ENCODE measurements around the gene ERBIN.
"Not testable (repeated sequence)": the region's sequence is repeated elsewhere in the genome, so short reads cannot be mapped to it uniquely, and the experiment has no call there.

Gene ERBIN

DNA sequence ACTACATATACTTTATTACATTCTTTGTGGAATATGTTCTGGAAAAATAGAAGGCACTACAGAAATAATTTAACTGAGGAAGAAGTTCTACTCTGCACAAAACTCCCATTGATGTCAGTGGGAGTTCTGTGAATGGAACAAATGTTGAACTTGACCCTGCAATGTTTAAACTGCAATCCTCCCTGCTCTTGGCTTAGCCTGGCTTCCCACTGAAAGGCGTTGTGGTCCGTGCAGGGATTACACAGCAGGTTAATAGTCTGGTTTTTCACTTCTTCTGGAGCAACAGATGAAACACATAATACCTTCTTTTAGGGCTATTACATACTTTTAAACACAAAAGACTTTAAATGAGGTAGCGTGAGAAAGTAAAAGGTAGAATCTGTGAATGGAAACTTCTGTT is 12.9 kb upstream of the ERBIN start:
- Histone ChIP-seq H3K4me3 (replicated peaks; ENCODE audit: low read depth, low read length) (no peak overlapping the region), H3K36me3 (ENCODE audit: control insufficient read depth, insufficient read depth, low read length) (no peaks in the 10 kb centered on the region), H3K27me3 (replicated peaks; ENCODE audit: control insufficient read depth, insufficient read depth, low read length) (no peaks in the 10 kb centered on the region)
- DNase-seq (ENCODE audit: extremely low read depth, insufficient read length): no peak
- TF ChIP-seq, protein P1, sequence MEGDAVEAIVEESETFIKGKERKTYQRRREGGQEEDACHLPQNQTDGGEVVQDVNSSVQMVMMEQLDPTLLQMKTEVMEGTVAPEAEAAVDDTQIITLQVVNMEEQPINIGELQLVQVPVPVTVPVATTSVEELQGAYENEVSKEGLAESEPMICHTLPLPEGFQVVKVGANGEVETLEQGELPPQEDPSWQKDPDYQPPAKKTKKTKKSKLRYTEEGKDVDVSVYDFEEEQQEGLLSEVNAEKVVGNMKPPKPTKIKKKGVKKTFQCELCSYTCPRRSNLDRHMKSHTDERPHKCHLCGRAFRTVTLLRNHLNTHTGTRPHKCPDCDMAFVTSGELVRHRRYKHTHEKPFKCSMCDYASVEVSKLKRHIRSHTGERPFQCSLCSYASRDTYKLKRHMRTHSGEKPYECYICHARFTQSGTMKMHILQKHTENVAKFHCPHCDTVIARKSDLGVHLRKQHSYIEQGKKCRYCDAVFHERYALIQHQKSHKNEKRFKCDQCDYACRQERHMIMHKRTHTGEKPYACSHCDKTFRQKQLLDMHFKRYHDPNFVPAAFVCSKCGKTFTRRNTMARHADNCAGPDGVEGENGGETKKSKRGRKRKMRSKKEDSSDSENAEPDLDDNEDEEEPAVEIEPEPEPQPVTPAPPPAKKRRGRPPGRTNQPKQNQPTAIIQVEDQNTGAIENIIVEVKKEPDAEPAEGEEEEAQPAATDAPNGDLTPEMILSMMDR (IDR thresholded peaks at IDR 0.05; ENCODE audit: insufficient read depth, low read length, poor library complexity, severe bottlenecking): no peak

GRCh38 chr5:65914641-65915196 is 11.7 kb upstream of the ERBIN start:
- Histone ChIP-seq H3K36me3 (ENCODE audit: control insufficient read depth, insufficient read depth, low read length) (no peaks in the 10 kb centered on the region), H3K4me3 (replicated peaks; ENCODE audit: low read depth, low read length) (no peak overlapping the region), H3K27me3 (replicated peaks; ENCODE audit: control insufficient read depth, insufficient read depth, low read length) (no peaks in the 10 kb centered on the region)
- TF ChIP-seq, protein P1 (IDR thresholded peaks at IDR 0.05; ENCODE audit: insufficient read depth, low read length, poor library complexity, severe bottlenecking): no peak
- no peak for DNase-seq (ENCODE audit: extremely low read depth, insufficient read length)

GRCh38 chr5:65915661-65916060 is 10.7 kb upstream of the ERBIN start:
- not testable (repeated sequence) for H3K4me3 ChIP-seq (replicated peaks; ENCODE audit: low read depth, low read length); H3K27me3 ChIP-seq (replicated peaks; ENCODE audit: control insufficient read depth, insufficient read depth, low read length); DNase-seq (ENCODE audit: extremely low read depth, insufficient read length); H3K36me3 ChIP-seq (ENCODE audit: control insufficient read depth, insufficient read depth, low read length)

GRCh38 chr5:65916066-65916465 is 10.3 kb upstream of the ERBIN start:
- H3K27me3 ChIP-seq (replicated peaks; ENCODE audit: control insufficient read depth, insufficient read depth, low read length): no peaks in the 10 kb centered on the region
- H3K4me3 ChIP-seq (replicated peaks; ENCODE audit: low read depth, low read length): no peak overlapping the region
- TF ChIP-seq, protein P1 (IDR thresholded peaks at IDR 0.05; ENCODE audit: insufficient read depth, low read length, poor library complexity, severe bottlenecking): no peak
- no peaks in the 10 kb centered on the region for H3K36me3 ChIP-seq (ENCODE audit: control insufficient read depth, insufficient read depth, low read length)
- DNase-seq (ENCODE audit: extremely low read depth, insufficient read length): no peak

GRCh38 chr5:65916636-65917035 is 9.7 kb upstream of the ERBIN start:
- TF ChIP-seq, protein P1 (IDR thresholded peaks at IDR 0.05; ENCODE audit: insufficient read depth, low read length, poor library complexity, severe bottlenecking): no peak
- H3K27me3 ChIP-seq (replicated peaks; ENCODE audit: control insufficient read depth, insufficient read depth, low read length): no peaks in the 10 kb centered on the region

GRCh38 chr5:65919773-65920172 is 6.6 kb upstream of the ERBIN start:
- no peaks in the 10 kb centered on the region for H3K27me3 ChIP-seq (replicated peaks; ENCODE audit: control insufficient read depth, insufficient read depth, low read length)
- no peak overlapping the region for H3K4me3 ChIP-seq (replicated peaks; ENCODE audit: low read depth, low read length)
- H3K36me3 ChIP-seq (ENCODE audit: control insufficient read depth, insufficient read depth, low read length): no peaks in the 10 kb centered on the region
- TF ChIP-seq, protein P1 (IDR thresholded peaks at IDR 0.05; ENCODE audit: insufficient read depth, low read length, poor library complexity, severe bottlenecking): no peak
- no peak for DNase-seq (ENCODE audit: extremely low read depth, insufficient read length)

More at GRCh38 chr5:65916636-65917035, 9.7 kb upstream of the ERBIN start:
- no peak for DNase-seq (ENCODE audit: extremely low read depth, insufficient read length)
- Histone ChIP-seq H3K4me3 (replicated peaks; ENCODE audit: low read depth, low read length) (no peak overlapping the region), H3K36me3 (ENCODE audit: control insufficient read depth, insufficient read depth, low read length) (no peaks in the 10 kb centered on the region)

Measured in GM06990 (cell line).